Measurements from ENCODE around the gene PACRG. TPM values are rescaled to one million over a fixed set of nuclear protein-coding genes. Genes with fewer than 3 reads are reported as not detected.

Gene PACRG
- total RNA-seq, 5 donors from 2014 or later (not counting 1 experiment from before 2014, with no cell fraction given): 0.20 to 3.0 (median 1.2) TPM; not detected in 1

DNA sequence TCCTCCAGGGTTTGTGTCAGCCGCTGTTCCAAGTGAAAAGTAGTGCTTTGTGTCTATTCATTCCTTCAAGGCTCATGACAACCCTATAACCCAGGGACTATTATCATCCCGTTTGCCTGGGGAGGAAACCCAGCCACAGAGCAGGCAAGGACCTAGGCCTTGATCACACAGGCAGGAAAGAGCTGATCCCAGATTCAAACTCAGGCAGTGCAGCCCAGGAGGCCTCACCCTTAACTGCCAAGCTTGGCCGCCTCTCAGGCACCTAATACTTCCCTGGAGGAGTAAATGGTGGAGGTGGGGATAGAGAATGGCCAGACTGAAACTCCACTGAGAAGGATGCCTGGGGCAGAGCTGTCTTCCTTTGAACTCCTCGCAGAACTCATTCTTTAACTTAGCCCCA, 471.6 kb downstream of the PACRG start:
- CTCF ChIA-PET: interaction anchor here in 1 of 2 donors (0.7 kb wide), 1 partner anchor 630 kb away, joined by 3 read pairs; no protein-coding TSS in a partner anchor
- Mint-ChIP-seq H3K36me3 (no peaks in the 10 kb centered on the region), H3K27ac (no peak overlapping the region), H3K4me3 (no peak overlapping the region), H3K27me3 (peaks cover 8 to 17% of the 10 kb centered on the region in 2 donors), H3K4me1 (no peaks in the 10 kb centered on the region), H3K9me3 (no peaks in the 10 kb centered on the region)
- no CpG with 5 or more reads among the region's 4 CpGs for WGBS (ENCODE audit: insufficient coverage)
- Histone ChIP-seq H3K27ac (ENCODE audit: low read length) (no peak overlapping the region), H3K4me1 (ENCODE audit: control insufficient read depth in 1 of 2, extremely low read depth in 1 of 2, insufficient read depth in 2 of 2, low read length in 2 of 2) (no peaks in the 10 kb centered on the region), H3K36me3 (ENCODE audit: control insufficient read depth in 2 of 2, extremely low read depth in 1 of 2, insufficient read depth in 1 of 2, low read length in 1 of 2) (no peaks in the 10 kb centered on the region), H3K4me3 (ENCODE audit: control insufficient read depth in 1 of 2, extremely low read depth in 1 of 2, low read length in 1 of 2) (no peak overlapping the region), H3K27me3 (replicated peaks in 1 of 2; ENCODE audit: control insufficient read depth in 2 of 2, extremely low read depth in 1 of 2, insufficient read depth in 2 of 2, low read length in 1 of 2) (peaks cover 0 to 14% of the 10 kb centered on the region in 2 experiments), H3K9me3 (no peaks in the 10 kb centered on the region)
- ATAC-seq (replicated peaks in 1 of 4) (no peak), DNase-seq (no peak)
- POLR2A ChIA-PET: no interaction called here

DNA sequence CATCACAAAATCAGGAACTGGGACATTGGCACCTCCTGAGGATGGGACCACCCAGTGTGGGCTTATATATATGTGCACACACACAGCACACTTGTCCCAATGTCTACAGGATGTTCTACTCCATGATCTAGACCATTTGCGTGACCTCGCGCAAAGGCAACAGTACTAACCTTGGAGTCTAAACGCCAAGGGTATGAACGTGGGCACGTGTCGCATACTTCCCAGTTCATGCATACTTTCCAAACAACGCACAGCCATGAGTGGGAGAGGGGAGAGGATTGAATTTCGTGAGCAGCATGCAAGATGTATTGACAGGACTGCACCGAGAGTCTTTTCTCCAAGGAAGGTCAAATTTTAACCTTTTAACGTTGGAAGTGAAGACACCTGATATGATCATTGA, 472.5 kb downstream of the PACRG start:
- H3K9me3 Mint-ChIP-seq: peaks cover 0 to 2% (median 0%) of the 10 kb centered on the region in 3 donors
- H3K36me3 Mint-ChIP-seq: no peaks in the 10 kb centered on the region
- ChIA-PET CTCF (no interaction called here), POLR2A (no interaction called here)
- Histone ChIP-seq H3K36me3 (ENCODE audit: control insufficient read depth in 2 of 2, extremely low read depth in 1 of 2, insufficient read depth in 1 of 2, low read length in 1 of 2) (no peaks in the 10 kb centered on the region), H3K4me3 (ENCODE audit: control insufficient read depth in 1 of 2, extremely low read depth in 1 of 2, low read length in 1 of 2) (no peak overlapping the region), H3K27ac (ENCODE audit: low read length) (no peak overlapping the region), H3K4me1 (ENCODE audit: control insufficient read depth in 1 of 2, extremely low read depth in 1 of 2, insufficient read depth in 2 of 2, low read length in 2 of 2) (no peaks in the 10 kb centered on the region), H3K27me3 (replicated peaks in 1 of 2; ENCODE audit: control insufficient read depth in 2 of 2, extremely low read depth in 1 of 2, insufficient read depth in 2 of 2, low read length in 1 of 2) (peaks cover 0 to 10% of the 10 kb centered on the region in 2 experiments), H3K9me3 (no peaks in the 10 kb centered on the region)
- peaks cover 10 to 21% of the 10 kb centered on the region in 2 donors for H3K27me3 Mint-ChIP-seq
- DNase-seq (no peak), ATAC-seq (replicated peaks in 1 of 4) (no peak)
- WGBS (ENCODE audit: insufficient coverage): no CpG with 5 or more reads among the region's 11 CpGs
- H3K27ac Mint-ChIP-seq: no peak overlapping the region
- no peaks in the 10 kb centered on the region for H3K4me1 Mint-ChIP-seq
- no peak overlapping the region for H3K4me3 Mint-ChIP-seq

DNA sequence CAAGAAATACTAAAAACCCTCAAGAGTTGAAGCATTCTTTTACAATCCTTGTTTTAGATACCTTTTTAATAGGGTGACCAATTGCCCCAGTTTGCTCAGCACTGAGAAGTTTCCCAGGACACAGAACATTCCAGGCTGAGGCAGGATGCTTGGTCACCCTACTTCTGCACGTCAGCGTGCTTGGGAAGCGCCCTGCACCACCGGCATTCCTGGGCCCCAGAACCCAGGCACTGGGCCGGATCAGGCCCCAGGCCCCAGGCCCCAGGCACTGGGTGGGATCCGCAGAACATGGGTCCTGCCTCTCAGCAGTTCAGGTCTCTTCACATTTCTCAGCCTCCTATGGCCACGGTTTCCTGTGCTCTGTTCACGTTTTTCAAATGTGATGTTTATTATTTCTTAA, 472.9 kb downstream of the PACRG start:
- 94% methylated on average over 4 of the region's 8 CpGs for WGBS (ENCODE audit: insufficient coverage)
- no peak overlapping the region for H3K4me3 ChIP-seq (ENCODE audit: control insufficient read depth in 1 of 2, extremely low read depth in 1 of 2, low read length in 1 of 2)
- H3K27ac Mint-ChIP-seq: no peak overlapping the region
- no peaks in the 10 kb centered on the region for H3K36me3 Mint-ChIP-seq
- no peak for ATAC-seq (replicated peaks in 1 of 4)
- no peaks in the 10 kb centered on the region for H3K4me1 Mint-ChIP-seq
- no peak overlapping the region for H3K4me3 Mint-ChIP-seq
- DNase-seq: no peak
- H3K27me3 ChIP-seq (replicated peaks in 1 of 2; ENCODE audit: control insufficient read depth in 2 of 2, extremely low read depth in 1 of 2, insufficient read depth in 2 of 2, low read length in 1 of 2): peaks cover 0 to 10% of the 10 kb centered on the region in 2 experiments
- H3K27me3 Mint-ChIP-seq: peaks cover 10 to 21% of the 10 kb centered on the region in 2 donors
- H3K36me3 ChIP-seq (ENCODE audit: control insufficient read depth in 2 of 2, extremely low read depth in 1 of 2, insufficient read depth in 1 of 2, low read length in 1 of 2): no peaks in the 10 kb centered on the region
- H3K4me1 ChIP-seq (ENCODE audit: control insufficient read depth in 1 of 2, extremely low read depth in 1 of 2, insufficient read depth in 2 of 2, low read length in 2 of 2): no peaks in the 10 kb centered on the region
- H3K9me3 Mint-ChIP-seq: peaks cover 0 to 3% (median 0%) of the 10 kb centered on the region in 3 donors
- H3K9me3 ChIP-seq: no peaks in the 10 kb centered on the region
- no peak overlapping the region for H3K27ac ChIP-seq (ENCODE audit: low read length)
- ChIA-PET POLR2A (no interaction called here), CTCF (no interaction called here)

DNA sequence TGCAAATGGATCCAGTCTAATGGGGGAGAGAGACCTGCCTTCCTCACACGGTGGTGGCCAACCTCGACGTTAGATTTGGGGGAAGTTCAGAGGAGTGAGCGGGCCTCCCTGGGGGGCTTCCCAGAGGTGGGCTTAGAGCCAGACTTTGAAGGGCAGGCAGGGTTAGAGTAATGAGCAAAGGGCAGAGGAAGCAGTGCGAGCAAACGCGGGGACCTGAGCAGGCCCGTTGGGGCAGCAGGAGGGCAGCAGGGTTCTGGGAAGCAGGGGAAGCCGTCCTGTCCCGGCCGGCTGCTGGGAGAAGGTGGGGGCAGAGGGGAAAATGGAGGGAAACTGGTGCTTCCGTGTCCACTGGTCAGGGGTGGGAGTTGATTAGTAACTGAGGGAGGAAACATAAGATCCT, 474.1 kb downstream of the PACRG start:
- no peak for ATAC-seq (replicated peaks in 1 of 4)
- Mint-ChIP-seq H3K4me1 (no peaks in the 10 kb centered on the region), H3K9me3 (peaks cover 0 to 10% (median 3%) of the 10 kb centered on the region in 3 donors), H3K27ac (no peak overlapping the region), H3K27me3 (peaks cover 10 to 18% of the 10 kb centered on the region in 2 donors), H3K36me3 (no peaks in the 10 kb centered on the region), H3K4me3 (no peak overlapping the region)
- ChIA-PET POLR2A (no interaction called here), CTCF (no interaction called here)
- no peaks in the 10 kb centered on the region for H3K4me1 ChIP-seq (ENCODE audit: control insufficient read depth in 1 of 2, extremely low read depth in 1 of 2, insufficient read depth in 2 of 2, low read length in 2 of 2)
- H3K27me3 ChIP-seq (replicated peaks in 1 of 2; ENCODE audit: control insufficient read depth in 2 of 2, extremely low read depth in 1 of 2, insufficient read depth in 2 of 2, low read length in 1 of 2): peaks cover 0 to 10% of the 10 kb centered on the region in 2 experiments
- no peak overlapping the region for H3K4me3 ChIP-seq (ENCODE audit: control insufficient read depth in 1 of 2, extremely low read depth in 1 of 2, low read length in 1 of 2)
- H3K36me3 ChIP-seq (ENCODE audit: control insufficient read depth in 2 of 2, extremely low read depth in 1 of 2, insufficient read depth in 1 of 2, low read length in 1 of 2): no peaks in the 10 kb centered on the region
- H3K27ac ChIP-seq (ENCODE audit: low read length): no peak overlapping the region
- 81% methylated on average over 11 of the region's 12 CpGs for WGBS (ENCODE audit: insufficient coverage)
- H3K9me3 ChIP-seq: no peaks in the 10 kb centered on the region
- DNase-seq: no peak

DNA sequence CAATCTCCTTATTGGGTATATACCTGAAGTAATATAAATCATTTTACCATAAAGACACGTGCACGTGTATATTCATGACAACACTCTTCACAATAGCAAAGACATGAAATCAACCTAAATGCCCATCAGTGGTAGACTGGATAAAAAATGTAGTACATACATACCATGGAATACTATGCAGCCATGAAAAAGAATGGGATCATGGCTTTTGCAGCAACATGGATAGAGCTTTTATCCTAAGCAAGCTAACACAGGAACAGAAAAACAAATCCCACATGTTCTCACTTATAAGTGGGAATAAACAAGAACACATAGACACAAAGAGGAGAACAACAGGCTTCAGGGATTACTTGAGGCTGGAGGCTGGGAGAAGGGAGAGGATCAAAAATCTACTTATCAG, 478.4 kb downstream of the PACRG start:
- Histone ChIP-seq H3K27me3 (replicated peaks in 1 of 2; ENCODE audit: control insufficient read depth in 2 of 2, extremely low read depth in 1 of 2, insufficient read depth in 2 of 2, low read length in 1 of 2) (peaks cover 0 to 6% of the 10 kb centered on the region in 2 experiments), H3K4me1 (ENCODE audit: control insufficient read depth in 1 of 2, extremely low read depth in 1 of 2, insufficient read depth in 2 of 2, low read length in 2 of 2) (no peaks in the 10 kb centered on the region), H3K27ac (ENCODE audit: low read length) (no peak overlapping the region), H3K9me3 (no peaks in the 10 kb centered on the region), H3K4me3 (ENCODE audit: control insufficient read depth in 1 of 2, extremely low read depth in 1 of 2, low read length in 1 of 2) (no peak overlapping the region), H3K36me3 (ENCODE audit: control insufficient read depth in 2 of 2, extremely low read depth in 1 of 2, insufficient read depth in 1 of 2, low read length in 1 of 2) (no peaks in the 10 kb centered on the region)
- no CpG with 5 or more reads among the region's 2 CpGs for WGBS (ENCODE audit: insufficient coverage)
- ATAC-seq (replicated peaks in 1 of 4) (no peak), DNase-seq (no peak)
- ChIA-PET POLR2A (no interaction called here), CTCF (no interaction called here)
- Mint-ChIP-seq H3K36me3 (no peaks in the 10 kb centered on the region), H3K4me3 (no peak overlapping the region), H3K9me3 (peaks cover 0 to 10% (median 3%) of the 10 kb centered on the region in 3 donors), H3K27me3 (peaks cover 9 to 14% of the 10 kb centered on the region in 2 donors), H3K27ac (no peak overlapping the region), H3K4me1 (no peaks in the 10 kb centered on the region)

DNA sequence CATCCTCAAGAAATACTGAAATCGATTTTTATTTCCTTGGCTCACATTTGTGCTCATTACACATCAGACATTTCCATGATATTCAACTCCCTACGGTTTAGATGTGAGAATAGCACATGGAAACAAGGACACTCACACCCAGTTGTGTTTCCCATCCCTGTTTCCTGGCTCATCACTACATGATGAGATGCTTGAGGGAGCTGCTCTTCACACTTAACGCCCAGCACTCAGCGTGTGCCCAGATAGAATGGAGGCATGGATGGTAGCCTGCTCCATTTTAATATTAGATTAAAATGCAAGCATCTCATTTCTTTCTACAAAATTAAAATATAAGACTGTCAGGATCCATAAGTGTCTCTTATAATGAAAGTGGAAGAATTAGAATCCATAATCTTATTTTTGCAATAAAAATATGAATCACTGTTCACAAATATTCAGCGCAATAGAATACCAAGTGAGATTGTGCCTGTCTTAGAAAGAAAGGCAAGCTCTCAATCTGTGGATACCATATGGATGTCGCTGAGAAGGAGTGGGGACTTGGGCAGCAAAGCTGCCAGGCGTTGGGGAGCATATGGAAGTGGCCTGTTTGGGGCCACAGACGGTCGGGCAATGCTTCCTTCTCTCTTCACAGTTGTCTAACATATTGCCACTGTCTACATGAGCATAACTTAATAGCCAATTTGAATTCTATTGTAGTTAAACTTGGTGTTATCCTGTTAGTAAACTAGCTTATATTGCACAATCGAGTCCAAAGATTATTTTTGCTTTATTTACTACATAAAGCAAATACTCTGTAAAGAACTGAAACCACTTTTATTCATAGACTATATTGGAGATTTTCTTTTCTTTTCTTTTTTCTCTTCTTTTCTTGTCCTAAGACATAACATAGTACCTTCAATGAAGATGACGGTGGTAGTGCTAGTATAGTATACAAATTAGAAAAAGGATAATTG, 479.9 kb downstream of the PACRG start:
- H3K9me3 ChIP-seq: no peaks in the 10 kb centered on the region
- H3K27ac ChIP-seq (ENCODE audit: low read length): no peak overlapping the region
- CTCF ChIA-PET: interaction anchor here (0.5 to 0.6 kb wide), 3 partner anchors 11 to 1550 kb away, joined by 3 to 5 read pairs (median 3); no protein-coding TSS in a partner anchor
- DNase-seq (no peak), ATAC-seq (replicated peaks in 1 of 4) (no peak)
- no peaks in the 10 kb centered on the region for H3K27me3 ChIP-seq (replicated peaks in 1 of 2; ENCODE audit: control insufficient read depth in 2 of 2, extremely low read depth in 1 of 2, insufficient read depth in 2 of 2, low read length in 1 of 2)
- Mint-ChIP-seq H3K4me3 (no peak overlapping the region), H3K27ac (no peak overlapping the region), H3K27me3 (peaks cover 5 to 6% of the 10 kb centered on the region in 2 donors), H3K4me1 (no peaks in the 10 kb centered on the region), H3K36me3 (no peaks in the 10 kb centered on the region), H3K9me3 (peaks cover 0 to 18% (median 11%) of the 10 kb centered on the region in 3 donors)
- H3K4me1 ChIP-seq (ENCODE audit: control insufficient read depth in 1 of 2, extremely low read depth in 1 of 2, insufficient read depth in 2 of 2, low read length in 2 of 2): no peaks in the 10 kb centered on the region
- no CpG with 5 or more reads among the region's 11 CpGs for WGBS (ENCODE audit: insufficient coverage)
- no peak overlapping the region for H3K4me3 ChIP-seq (ENCODE audit: control insufficient read depth in 1 of 2, extremely low read depth in 1 of 2, low read length in 1 of 2)
- no peaks in the 10 kb centered on the region for H3K36me3 ChIP-seq (ENCODE audit: control insufficient read depth in 2 of 2, extremely low read depth in 1 of 2, insufficient read depth in 1 of 2, low read length in 1 of 2)
- POLR2A ChIA-PET: no interaction called here
